ENCODE results near the gene C14orf119.
"Not testable (repeated sequence)": the region's sequence is repeated elsewhere in the genome, so short reads cannot be mapped to it uniquely, and the experiment has no call there.

C14orf119 gene

GRCh38 chr14:23089498-23090253 is 5.6 kb upstream of the C14orf119 start:
- DNase-seq (ENCODE audit: low read depth, low spot score) = no peak

- DNase-seq (ENCODE audit: low read depth, low spot score) = no peak
Measured at GRCh38 chr14:23090254-23090636, 5.1 kb upstream of the C14orf119 start.

GRCh38 chr14:23091294-23092225 is 3.7 kb upstream of the C14orf119 start:
- DNase-seq (ENCODE audit: low read depth, low spot score) = no peak

- DNase-seq (ENCODE audit: low read depth, low spot score) = no peak
Measured at GRCh38 chr14:23093104-23093503, 2.2 kb upstream of the C14orf119 start.

GRCh38 chr14:23093526-23093925 is 1.8 kb upstream of the C14orf119 start:
- DNase-seq (ENCODE audit: low read depth, low spot score) = no peak

GRCh38 chr14:23093991-23094665 is 1.2 kb upstream of the C14orf119 start:
- DNase-seq (ENCODE audit: low read depth, low spot score) = no peak

GRCh38 chr14:23094666-23095195 is 574 bp upstream of the C14orf119 start, which contains the start of gene ACIN1:
TSS of gene ACIN1 (minus strand) at chr14:23095136. CDS start at chr14:23095112, 24 bp downstream.
- DNase-seq (ENCODE audit: low read depth, low spot score) = peak; percentile 72

GRCh38 chr14:23097786-23098185 is 2.5 kb downstream of the C14orf119 start:
- DNase-seq (ENCODE audit: low read depth, low spot score) = no peak

GRCh38 chr14:23099212-23099861 is 4.0 kb downstream of the C14orf119 start:
- DNase-seq (ENCODE audit: low read depth, low spot score) = no peak

- DNase-seq (ENCODE audit: low read depth, low spot score) = no peak
Measured at GRCh38 chr14:23101213-23101970, 6.1 kb downstream of the C14orf119 start.

GRCh38 chr14:23101986-23102625 is 6.8 kb downstream of the C14orf119 start:
- no peak for DNase-seq (ENCODE audit: low read depth, low spot score)

- DNase-seq (ENCODE audit: low read depth, low spot score) = no peak
Measured at GRCh38 chr14:23102801-23103200, 7.5 kb downstream of the C14orf119 start.

GRCh38 chr14:23103581-23103980 is 8.3 kb downstream of the C14orf119 start:
- no peak for DNase-seq (ENCODE audit: low read depth, low spot score)

- DNase-seq (ENCODE audit: low read depth, low spot score) = no peak
Measured at GRCh38 chr14:23104070-23104590, 8.8 kb downstream of the C14orf119 start.

- no peak for DNase-seq (ENCODE audit: low read depth, low spot score)
Measured at GRCh38 chr14:23104591-23105347, 9.5 kb downstream of the C14orf119 start, which contains the start of gene CIROP. TSS of gene CIROP (minus strand) at chr14:23104989. CDS start at chr14:23104920, 69 bp downstream.

- no peak for DNase-seq (ENCODE audit: low read depth, low spot score)
Measured at GRCh38 chr14:23105348-23105824, 10.1 kb downstream of the C14orf119 start.

GRCh38 chr14:23106747-23107045 is 11.4 kb downstream of the C14orf119 start:
- DNase-seq (ENCODE audit: low read depth, low spot score) = no peak

GRCh38 chr14:23107620-23108019 is 12.3 kb downstream of the C14orf119 start:
- DNase-seq (ENCODE audit: low read depth, low spot score) = not testable (repeated sequence)

- not testable (repeated sequence) for DNase-seq (ENCODE audit: low read depth, low spot score)
Measured at GRCh38 chr14:23108169-23108568, 12.9 kb downstream of the C14orf119 start.

All from smooth muscle cell of the brain vasculature (primary cell).